H1 (cell line): ENCODE results near the gene MUC2. TPM values are rescaled to one million over a fixed set of nuclear protein-coding genes. Genes with fewer than 3 reads are reported as not detected.

Source experiments
- ATF2 ChIP-seq: IDR thresholded peaks from 2 replicates; pipeline ENCODE4 v1.6.1; 2012; ENCODE audit warnings: low read length, inconsistent platforms
- CREB1 ChIP-seq: IDR thresholded peaks from 2 replicates; pipeline ENCODE4 v1.6.1; 2012; ENCODE audit warnings: inconsistent platforms
- HDAC2 ChIP-seq, 2 experiments: fragments of 300-600 bp in 1 of 2; sonication (generic) in 1 of 2; IDR thresholded peaks; 2 replicates each; pipeline ENCODE4 v1.6.1; 2011 to 2012; ENCODE audit warnings: low read depth in 2 of 2, low read length in 2 of 2, mild to moderate bottlenecking in 2 of 2, moderate library complexity in 2 of 2, borderline replicate concordance in 1 of 2, inconsistent platforms in 1 of 2
- polyA plus RNA-seq, 7 experiments: library from polyadenylated mRNA; depleted of rRNA in 3 of 7; stranded (reverse) in 5 of 7; unstranded in 2 of 7; fragments of >200 nt in 5 of 7; fragments of 200-250 nt in 2 of 7; gene quantifications; 1 replicate in 5 of 7; 2 replicates in 1 of 7; 4 replicates in 1 of 7; pipeline versions ENCODE4 v1.2.1 to v1.2.3, GENCODE V29; 2011 to 2013; ENCODE audit warnings: missing spikeins in 2 of 7, mixed read lengths in 2 of 7
- total RNA-seq: library from RNA; stranded (reverse); fragmentation: NEBNext Ultra II Directional; extraction: Animal tissue kit (Norgen Biotek cat#: 25700); gene quantifications from 2 replicates; pipeline ENCODE4 v1.2.1, GENCODE V29; 2021

The MUC2 gene
- total and polyA plus RNA-seq, 2 of the 8 experiments (the other 6 are each of a cell fraction or from before 2014, with no cell fraction given) = not detected

GRCh38 chr11:1042626-1043562 is 31.8 kb upstream of the MUC2 start (continued):
- TF ChIP-seq ATF2 (no peak), CREB1 (no peak), HDAC2 (IDR thresholded peaks at IDR 0.05; ENCODE audit: borderline replicate concordance in 1 of 2, low read depth in 2 of 2, low read length in 2 of 2) (no peak)
